CD4-positive, alpha-beta T cell (primary cell): Measurements from ENCODE around the gene VWA8. TPM values are rescaled to one million over a fixed set of nuclear protein-coding genes. Genes with fewer than 3 reads are reported as not detected.

Source experiments
- ATAC-seq: fragments of 200-7000 bp; cut with Tn5 transposase; one replicate; pipeline ENCODE4 v1.10.0; 2022; ENCODE audit warnings: mild to moderate bottlenecking; ENCODE audit not compliant: poor library complexity
- CTCF ChIA-PET: fragments of 350-600 bp; sonication (Branson Sonifier 250); formaldehyde crosslinking; loops from one replicate; lab custom pipeline; 2021; ENCODE audit warnings: antibody characterized with exemption, inconsistent platforms; lab: Charles Lee
- POLR2A ChIA-PET: fragments of 350-600 bp; sonication (Branson Sonifier 250); formaldehyde crosslinking; loops from one replicate; lab custom pipeline; 2021; ENCODE audit warnings: antibody characterized with exemption, inconsistent platforms; lab: Charles Lee
- DNase-seq, 14 experiments: peaks; one replicate each; pipeline ENCODE4 v3.0.0-alpha.2; 2013 to 2020; ENCODE audit warnings: mixed read lengths in 2 of 14
- H3K27ac ChIP-seq, 2 donors: one replicate each; pipeline versions ENCODE4 v1.5.1 to v1.7.0; 2013; ENCODE audit warnings: low read length in 2 of 2, low read depth in 1 of 2, mild to moderate bottlenecking in 1 of 2
- H3K27me3 ChIP-seq, 2 experiments: 1 replicate in 1 of 2; 2 replicates in 1 of 2; pipeline versions ENCODE4 v1.6.1 to v1.7.0; 2013; ENCODE audit warnings: low read length in 2 of 2, control low read depth in 1 of 2, mild to moderate bottlenecking in 1 of 2, moderate library complexity in 1 of 2; ENCODE audit not compliant: insufficient read depth in 2 of 2, control insufficient read depth in 1 of 2
- H3K36me3 ChIP-seq: one replicate; pipeline ENCODE4 v1.6.1; 2013; ENCODE audit warnings: low read length, control low read depth; ENCODE audit not compliant: insufficient read depth
- H3K4me1 ChIP-seq: one replicate; pipeline ENCODE4 v1.6.1; 2013; ENCODE audit warnings: low read length, control low read depth; ENCODE audit not compliant: insufficient read depth
- H3K4me3 ChIP-seq: one replicate; pipeline ENCODE4 v1.5.1; 2013; ENCODE audit warnings: mild to moderate bottlenecking, low read length, moderate library complexity
- H3K9me3 ChIP-seq, 2 experiments: 1 replicate in 1 of 2; 2 replicates in 1 of 2; pipeline versions ENCODE4 v1.6.1 to v1.7.0; 2013; ENCODE audit warnings: low read length in 2 of 2, mild to moderate bottlenecking in 2 of 2, control low read depth in 1 of 2, moderate library complexity in 1 of 2; ENCODE audit not compliant: control insufficient read depth in 1 of 2, insufficient read depth in 1 of 2
- H3K27ac Mint-ChIP-seq: one replicate; pipeline ENCODE4 v1.8.0; 2020; ENCODE audit warnings: mixed read lengths
- H3K27me3 Mint-ChIP-seq: one replicate; pipeline ENCODE4 v1.8.0; 2021; ENCODE audit warnings: mixed read lengths
- H3K36me3 Mint-ChIP-seq: one replicate; pipeline ENCODE4 v1.8.0; 2021; ENCODE audit warnings: low read depth, mixed read lengths
- H3K4me1 Mint-ChIP-seq: one replicate; pipeline ENCODE4 v1.8.0; 2021; ENCODE audit warnings: low read depth, mixed read lengths
- H3K4me3 Mint-ChIP-seq: one replicate; pipeline ENCODE4 v1.8.0; 2020; ENCODE audit warnings: mild to moderate bottlenecking, mixed read lengths
- H3K9me3 Mint-ChIP-seq: one replicate; pipeline ENCODE4 v1.8.0; 2020; ENCODE audit warnings: mixed read lengths
- CTCF ChIP-seq: fragments of 200-600 bp; IDR thresholded peaks from one replicate; pipeline ENCODE4 v1.8.0; 2022; ENCODE audit warnings: antibody characterized with exemption, mild to moderate bottlenecking
- intact Hi-C, 2 experiments: fragments of 100-400 bp; cut with DNase I in 1 of 2; cut with micrococcal nuclease in 1 of 2; formaldehyde crosslinking; loops; one replicate each; pipeline versions ENCODE4 v1.15.1 to v1.9.0; 2023 to 2025; cut with DNase I, micrococcal nuclease
- polyA plus RNA-seq, 2 donors: library from polyadenylated mRNA; unstranded; fragments of 120-200 nt; gene quantifications; one replicate each; pipeline ENCODE4 v1.2.1, GENCODE V29; 2013
- total RNA-seq, 174 experiments: library from RNA in 2 of 174; stranded (reverse) in 2 of 174; gene quantifications; one replicate each; pipeline ENCODE4 v1.2.3 and lab custom pipeline; 2021 to 2026

VWA8 gene
- total RNA-seq (10 to 100 TPM; 18.7 to 19.0 TPM), total RNA-seq (lab: John Stamatoyannopoulos, UW) (11.5 to 79.9 (median 48.0) reads per million in 172 experiments)
- polyA plus RNA-seq (2013, experiment 1 of 2): 12.6 TPM
- polyA plus RNA-seq (2013, experiment 2 of 2): 15.9 TPM

- intact Hi-C loops: loop anchor here (1.0 to 5.0 kb wide), 3 partner anchors 45 to 311 kb away; partner anchors contain the start of genes AKAP11 (in 1 of the 2) and DGKH (in 1 of the 2)
- CTCF ChIA-PET: interaction anchor here (1.3 kb wide), 1 partner anchor 78 kb away, joined by 3 read pairs; no protein-coding TSS in a partner anchor
Measured at GRCh38 chr13:41960637-41961465, at the start of gene VWA8. Gene VWA8 (minus strand): TSS chr13:41961109. CDS start chr13:41961015, 94 bp downstream.

GRCh38 chr13:42009057-42009456 lies 48.1 kb upstream of the VWA8 start:
- ChIA-PET POLR2A (no interaction called here), CTCF (no interaction called here)
- H3K27ac Mint-ChIP-seq: no peak overlapping the region
- no peaks in the 10 kb centered on the region for H3K36me3 Mint-ChIP-seq
- H3K4me1 Mint-ChIP-seq: no peaks in the 10 kb centered on the region
- Histone ChIP-seq H3K27me3 (peaks cover 0 to 2% of the 10 kb centered on the region in 2 experiments), H3K36me3 (no peaks in the 10 kb centered on the region), H3K27ac (no peak overlapping the region), H3K4me3 (no peak overlapping the region), H3K4me1 (no peaks in the 10 kb centered on the region), H3K9me3 (no peaks in the 10 kb centered on the region)
- TF ChIP-seq CTCF: no peak
- intact Hi-C loops: no loop called here
- no peaks in the 10 kb centered on the region for H3K27me3 Mint-ChIP-seq
- H3K9me3 Mint-ChIP-seq: no peaks in the 10 kb centered on the region
- H3K4me3 Mint-ChIP-seq: no peak overlapping the region
- ATAC-seq: no peak
- no peak for DNase-seq

More at GRCh38 chr13:41960637-41961465, at the start of gene VWA8:
- H3K4me3 Mint-ChIP-seq: peak within 1 kb of the TSS; percentile 92
- H3K4me1 Mint-ChIP-seq: peaks cover 54% of the 10 kb centered on the region
- Histone ChIP-seq H3K27ac (peak within 1 kb of the TSS; percentile 39 to 82), H3K36me3 (no peaks in the 10 kb centered on the region), H3K9me3 (no peaks in the 10 kb centered on the region), H3K4me1 (peaks cover 21% of the 10 kb centered on the region), H3K4me3 (peak within 1 kb of the TSS; percentile 90), H3K27me3 (no peaks in the 10 kb centered on the region)
- peak; percentile 96 for ATAC-seq
- no peaks in the 10 kb centered on the region for H3K36me3 Mint-ChIP-seq
- H3K27ac Mint-ChIP-seq: peak within 1 kb of the TSS; percentile 94
- no peaks in the 10 kb centered on the region for H3K9me3 Mint-ChIP-seq
- DNase-seq: peak; percentile 72 to 91 (median 82)
- POLR2A ChIA-PET: interaction anchor here (0.6 to 2.3 kb wide), 12 partner anchors 9 to 87 kb away, joined by 3 to 13 read pairs (median 5); partner anchors contain the start of gene DGKH
- no peaks in the 10 kb centered on the region for H3K27me3 Mint-ChIP-seq
- no peak for TF ChIP-seq CTCF

GRCh38 chr13:42007844-42008243 lies 46.9 kb upstream of the VWA8 start:
- intact Hi-C loops: no loop called here
- Mint-ChIP-seq H3K4me1 (no peaks in the 10 kb centered on the region), H3K27me3 (no peaks in the 10 kb centered on the region), H3K36me3 (no peaks in the 10 kb centered on the region), H3K4me3 (no peak overlapping the region), H3K27ac (no peak overlapping the region), H3K9me3 (no peaks in the 10 kb centered on the region)
- peaks cover 0 to 2% of the 10 kb centered on the region in 2 experiments for H3K27me3 ChIP-seq
- DNase-seq: no peak
- no peaks in the 10 kb centered on the region for H3K36me3 ChIP-seq
- ATAC-seq: no peak
- no peak for TF ChIP-seq CTCF
- POLR2A ChIA-PET: no interaction called here
- H3K4me1 ChIP-seq: no peaks in the 10 kb centered on the region
- no peak overlapping the region for H3K27ac ChIP-seq
- CTCF ChIA-PET: no interaction called here
- no peak overlapping the region for H3K4me3 ChIP-seq
- H3K9me3 ChIP-seq: no peaks in the 10 kb centered on the region
